Measurements from ENCODE around the gene METAP1D. TPM values are rescaled to one million over a fixed set of nuclear protein-coding genes. Genes with fewer than 3 reads are reported as not detected.

The METAP1D gene
- total and polyA plus RNA-seq, 4 donors = 2.5 to 17.8 (median 3.0) TPM

- peaks cover 0 to 2% (median 0%) of the 10 kb centered on the region in 4 donors for H3K9me3 ChIP-seq (ENCODE audit: control insufficient read depth in 4 of 4, insufficient read depth in 3 of 4, low read length in 3 of 4)
- TF ChIP-seq, protein P1, sequence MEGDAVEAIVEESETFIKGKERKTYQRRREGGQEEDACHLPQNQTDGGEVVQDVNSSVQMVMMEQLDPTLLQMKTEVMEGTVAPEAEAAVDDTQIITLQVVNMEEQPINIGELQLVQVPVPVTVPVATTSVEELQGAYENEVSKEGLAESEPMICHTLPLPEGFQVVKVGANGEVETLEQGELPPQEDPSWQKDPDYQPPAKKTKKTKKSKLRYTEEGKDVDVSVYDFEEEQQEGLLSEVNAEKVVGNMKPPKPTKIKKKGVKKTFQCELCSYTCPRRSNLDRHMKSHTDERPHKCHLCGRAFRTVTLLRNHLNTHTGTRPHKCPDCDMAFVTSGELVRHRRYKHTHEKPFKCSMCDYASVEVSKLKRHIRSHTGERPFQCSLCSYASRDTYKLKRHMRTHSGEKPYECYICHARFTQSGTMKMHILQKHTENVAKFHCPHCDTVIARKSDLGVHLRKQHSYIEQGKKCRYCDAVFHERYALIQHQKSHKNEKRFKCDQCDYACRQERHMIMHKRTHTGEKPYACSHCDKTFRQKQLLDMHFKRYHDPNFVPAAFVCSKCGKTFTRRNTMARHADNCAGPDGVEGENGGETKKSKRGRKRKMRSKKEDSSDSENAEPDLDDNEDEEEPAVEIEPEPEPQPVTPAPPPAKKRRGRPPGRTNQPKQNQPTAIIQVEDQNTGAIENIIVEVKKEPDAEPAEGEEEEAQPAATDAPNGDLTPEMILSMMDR (IDR thresholded peaks at IDR 0.05; ENCODE audit: control extremely low read depth, extremely low read depth) = no peak
- no peak overlapping the region for H3K4me3 ChIP-seq
- H3K4me1 ChIP-seq (ENCODE audit: control insufficient read depth in 5 of 5, insufficient read depth in 5 of 5, low read length in 5 of 5) = no peaks in the 10 kb centered on the region
- no peak for ATAC-seq (ENCODE audit: insufficient read depth, low FRiP score)
- 75 to 89% methylated on average over 3 of the region's 3 CpGs for WGBS, 2 donors
- no peak for DNase-seq
- H3K27me3 ChIP-seq (ENCODE audit: control insufficient read depth in 3 of 3, insufficient read depth in 3 of 3, low read length in 2 of 3) = peaks cover 0 to 14% (median 2%) of the 10 kb centered on the region in 3 donors
- no peak overlapping the region for H3K27ac ChIP-seq (ENCODE audit: low read depth in 1 of 2, low read length in 1 of 2)
- H3K36me3 ChIP-seq (ENCODE audit: control insufficient read depth in 4 of 4, insufficient read depth in 4 of 4, low read length in 4 of 4) = no peaks in the 10 kb centered on the region
- no peak overlapping the region for H3K9ac ChIP-seq (ENCODE audit: insufficient read depth in 1 of 2, low read length in 2 of 2)
These were observed 114.8 kb downstream of the METAP1D start for GRCh38 chr2:172114579-172114978.

- no peaks in the 10 kb centered on the region for H3K9me3 ChIP-seq (ENCODE audit: control insufficient read depth in 4 of 4, insufficient read depth in 3 of 4, low read length in 3 of 4)
- no peak overlapping the region for H3K9ac ChIP-seq (ENCODE audit: insufficient read depth in 1 of 2, low read length in 2 of 2)
- H3K4me1 ChIP-seq (ENCODE audit: control insufficient read depth in 5 of 5, insufficient read depth in 5 of 5, low read length in 5 of 5) = no peaks in the 10 kb centered on the region
- H3K36me3 ChIP-seq (ENCODE audit: control insufficient read depth in 4 of 4, insufficient read depth in 4 of 4, low read length in 4 of 4) = no peaks in the 10 kb centered on the region
- DNase-seq (no peak), ATAC-seq (ENCODE audit: insufficient read depth, low FRiP score) (no peak)
- WGBS, 2 donors = 78 to 87% methylated on average over 5 of the region's 5 CpGs
- TF ChIP-seq, protein P1 (IDR thresholded peaks at IDR 0.05; ENCODE audit: control extremely low read depth, extremely low read depth) = no peak
- H3K27me3 ChIP-seq (ENCODE audit: control insufficient read depth in 3 of 3, insufficient read depth in 3 of 3, low read length in 2 of 3) = peaks cover 0 to 6% (median 0%) of the 10 kb centered on the region in 3 donors
- no peak overlapping the region for H3K4me3 ChIP-seq
- H3K27ac ChIP-seq (ENCODE audit: low read depth in 1 of 2, low read length in 1 of 2) = no peak overlapping the region
These were observed 116.4 kb downstream of the METAP1D start for GRCh38 chr2:172116107-172116506.

DNA sequence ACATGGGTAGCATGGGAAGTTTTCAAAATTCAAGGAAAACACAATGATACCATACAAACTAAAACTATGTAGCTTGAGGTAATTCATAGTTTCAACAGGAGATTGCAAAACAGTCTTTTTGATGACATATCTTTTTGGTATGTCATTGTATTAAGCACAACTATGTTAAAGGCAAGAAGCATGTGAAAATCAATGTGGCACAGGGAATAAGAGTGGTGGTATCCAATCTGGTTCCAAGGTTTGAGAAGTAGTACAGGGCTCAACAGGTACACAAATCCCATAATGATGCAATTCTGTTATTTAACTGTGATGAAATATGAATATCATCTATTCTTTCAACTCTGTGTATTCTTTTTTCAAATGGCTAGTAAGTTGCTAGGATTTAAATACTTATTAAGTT is 119.3 kb downstream of the METAP1D start:
- no peak for ATAC-seq (ENCODE audit: insufficient read depth, low FRiP score)
- H3K4me3 ChIP-seq = no peak overlapping the region
- H3K9ac ChIP-seq (ENCODE audit: insufficient read depth in 1 of 2, low read length in 2 of 2) = no peak overlapping the region

More for the DNA sequence above, 119.3 kb downstream of the METAP1D start:
- no peak for DNase-seq
- Histone ChIP-seq H3K27ac (ENCODE audit: low read depth in 1 of 2, low read length in 1 of 2) (no peak overlapping the region), H3K9me3 (ENCODE audit: control insufficient read depth in 4 of 4, insufficient read depth in 3 of 4, low read length in 3 of 4) (no peaks in the 10 kb centered on the region), H3K36me3 (ENCODE audit: control insufficient read depth in 4 of 4, insufficient read depth in 4 of 4, low read length in 4 of 4) (no peaks in the 10 kb centered on the region), H3K27me3 (ENCODE audit: control insufficient read depth in 3 of 3, insufficient read depth in 3 of 3, low read length in 2 of 3) (no peaks in the 10 kb centered on the region), H3K4me1 (ENCODE audit: control insufficient read depth in 5 of 5, insufficient read depth in 5 of 5, low read length in 5 of 5) (no peaks in the 10 kb centered on the region)
- TF ChIP-seq, protein P1 (IDR thresholded peaks at IDR 0.05; ENCODE audit: control extremely low read depth, extremely low read depth) = no peak

Data from lung (tissue), 12 donors.